ENCODE results near the gene ZNRF2. TPM values are rescaled to one million over a fixed set of nuclear protein-coding genes. Genes with fewer than 3 reads are reported as not detected.

Gene ZNRF2
- total and polyA plus RNA-seq, 2 donors (not counting 1 experiment from before 2014, with no cell fraction given), result 2.6 to 7.9 TPM

- H3K4me1 ChIP-seq (ENCODE audit: control insufficient read depth, extremely low read depth, insufficient read depth, low read length), result no peaks in the 10 kb centered on the region
- no peaks in the 10 kb centered on the region for H3K36me3 ChIP-seq (ENCODE audit: control insufficient read depth, insufficient read depth, low read length)
- no peaks in the 10 kb centered on the region for H4K20me1 ChIP-seq (ENCODE audit: control insufficient read depth, extremely low read depth, insufficient read depth, low read length)
- no peak overlapping the region for H2AFZ ChIP-seq (ENCODE audit: low read length)
- no peak overlapping the region for H3K4me2 ChIP-seq (ENCODE audit: extremely low read depth, insufficient read depth, low read length)
- no peak overlapping the region for H3K27ac ChIP-seq (ENCODE audit: insufficient read depth, low read length)
- H3K9ac ChIP-seq (ENCODE audit: insufficient read depth, low read length), result no peak overlapping the region
- H3K27me3 ChIP-seq (ENCODE audit: control insufficient read depth, insufficient read depth, low read length), result no peaks in the 10 kb centered on the region
- TF ChIP-seq CTCF (conservative IDR thresholded peaks at IDR 0.05 in 1 of 2, IDR thresholded peaks at IDR 0.05 in 1 of 2; ENCODE audit: low read depth in 1 of 2, low read length in 2 of 2) (no peak), EZH2 (IDR thresholded peaks at IDR 0.05; ENCODE audit: low read length, missing control alignments) (no peak)
- no peaks in the 10 kb centered on the region for H3K9me3 ChIP-seq (ENCODE audit: control insufficient read depth, insufficient read depth, low read depth, low read length)
- H3K79me2 ChIP-seq (ENCODE audit: control insufficient read depth, insufficient read depth, low read length), result no peaks in the 10 kb centered on the region
- no peak for DNase-seq (ENCODE audit: low read depth in 2 of 2)
- no peak overlapping the region for H3K4me3 ChIP-seq (replicated peaks in 1 of 4; ENCODE audit: control extremely low read depth in 1 of 4, insufficient read depth in 1 of 4, low read depth in 3 of 4, low read length in 4 of 4)
Observed at GRCh38 chr7:30391806-30392205, 107.4 kb downstream of the ZNRF2 start.

DNA sequence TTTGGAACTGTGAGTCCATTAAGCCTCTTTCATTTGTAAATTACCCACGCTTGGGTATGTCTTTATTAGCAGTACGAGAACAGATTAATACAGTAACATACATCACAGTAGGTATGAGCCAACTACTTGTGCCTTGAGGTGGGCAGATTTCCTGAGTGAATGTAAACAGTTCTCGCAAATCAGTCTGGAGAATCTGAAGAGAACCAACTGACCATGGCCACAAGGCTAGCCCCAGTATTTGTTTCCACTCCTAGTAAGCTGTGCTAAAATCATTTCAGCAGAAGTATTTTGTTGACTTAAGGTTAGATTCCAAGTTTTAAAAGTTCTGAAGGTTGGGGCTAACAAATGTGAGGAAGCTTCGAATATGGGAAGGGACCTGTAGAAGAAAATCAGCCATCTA lies 111.3 kb downstream of the ZNRF2 start:
- no peaks in the 10 kb centered on the region for H3K36me3 ChIP-seq (ENCODE audit: control insufficient read depth, insufficient read depth, low read length)
- H3K27me3 ChIP-seq (ENCODE audit: control insufficient read depth, insufficient read depth, low read length), result no peaks in the 10 kb centered on the region
- no peaks in the 10 kb centered on the region for H3K4me1 ChIP-seq (ENCODE audit: control insufficient read depth, extremely low read depth, insufficient read depth, low read length)
- no peak overlapping the region for H3K9ac ChIP-seq (ENCODE audit: insufficient read depth, low read length)
- H2AFZ ChIP-seq (ENCODE audit: low read length), result no peak overlapping the region
- H3K4me2 ChIP-seq (ENCODE audit: extremely low read depth, insufficient read depth, low read length), result no peak overlapping the region
- no peak for TF ChIP-seq EZH2 (IDR thresholded peaks at IDR 0.05; ENCODE audit: low read length, missing control alignments)
- TF ChIP-seq CTCF (conservative IDR thresholded peaks at IDR 0.05 in 1 of 2, IDR thresholded peaks at IDR 0.05 in 1 of 2; ENCODE audit: low read depth in 1 of 2, low read length in 2 of 2), result no peak
- H4K20me1 ChIP-seq (ENCODE audit: control insufficient read depth, extremely low read depth, insufficient read depth, low read length), result no peaks in the 10 kb centered on the region
- no peaks in the 10 kb centered on the region for H3K9me3 ChIP-seq (ENCODE audit: control insufficient read depth, insufficient read depth, low read depth, low read length)
- no peak for DNase-seq (ENCODE audit: low read depth in 2 of 2)
- H3K79me2 ChIP-seq (ENCODE audit: control insufficient read depth, insufficient read depth, low read length), result no peaks in the 10 kb centered on the region
- no peak overlapping the region for H3K27ac ChIP-seq (ENCODE audit: insufficient read depth, low read length)
- H3K4me3 ChIP-seq (replicated peaks in 1 of 4; ENCODE audit: control extremely low read depth in 1 of 4, insufficient read depth in 1 of 4, low read depth in 3 of 4, low read length in 4 of 4), result no peak overlapping the region

GRCh38 chr7:30396389-30396788 lies 112.0 kb downstream of the ZNRF2 start:
- no peaks in the 10 kb centered on the region for H3K4me1 ChIP-seq (ENCODE audit: control insufficient read depth, extremely low read depth, insufficient read depth, low read length)
- TF ChIP-seq CTCF (conservative IDR thresholded peaks at IDR 0.05 in 1 of 2, IDR thresholded peaks at IDR 0.05 in 1 of 2; ENCODE audit: low read depth in 1 of 2, low read length in 2 of 2) (peak in 1 of 2 donors; percentile 32), EZH2 (IDR thresholded peaks at IDR 0.05; ENCODE audit: low read length, missing control alignments) (no peak)
- no peaks in the 10 kb centered on the region for H3K27me3 ChIP-seq (ENCODE audit: control insufficient read depth, insufficient read depth, low read length)
- H3K9me3 ChIP-seq (ENCODE audit: control insufficient read depth, insufficient read depth, low read depth, low read length), result no peaks in the 10 kb centered on the region
- H3K27ac ChIP-seq (ENCODE audit: insufficient read depth, low read length), result no peak overlapping the region
- DNase-seq (ENCODE audit: low read depth in 2 of 2), result peak in 1 of 2 donors; percentile 28
- no peaks in the 10 kb centered on the region for H3K79me2 ChIP-seq (ENCODE audit: control insufficient read depth, insufficient read depth, low read length)
- H2AFZ ChIP-seq (ENCODE audit: low read length), result no peak overlapping the region
- H4K20me1 ChIP-seq (ENCODE audit: control insufficient read depth, extremely low read depth, insufficient read depth, low read length), result no peaks in the 10 kb centered on the region
- H3K9ac ChIP-seq (ENCODE audit: insufficient read depth, low read length), result no peak overlapping the region
- no peaks in the 10 kb centered on the region for H3K36me3 ChIP-seq (ENCODE audit: control insufficient read depth, insufficient read depth, low read length)
- no peak overlapping the region for H3K4me2 ChIP-seq (ENCODE audit: extremely low read depth, insufficient read depth, low read length)
- H3K4me3 ChIP-seq (replicated peaks in 1 of 4; ENCODE audit: control extremely low read depth in 1 of 4, insufficient read depth in 1 of 4, low read depth in 3 of 4, low read length in 4 of 4), result no peak overlapping the region

Measured in fibroblast of lung (primary cell).